Mesenchymal stem cell (in vitro differentiated cells and primary cell): ENCODE results near the gene SOX8.

Source experiments
- DNase-seq: peaks from one replicate; pipeline ENCODE4 v3.0.0-alpha.2; 2013
- H2AFZ ChIP-seq: one replicate; pipeline ENCODE4 v1.6.1; 2013; ENCODE audit warnings: low read depth, mild to moderate bottlenecking, control low read depth, inconsistent platforms, low read length, moderate library complexity
- H2AK5ac ChIP-seq: 2 replicates; pipeline ENCODE4 v1.6.1; 2013; ENCODE audit warnings: low read length, moderate library complexity, mild to moderate bottlenecking, inconsistent platforms; ENCODE audit not compliant: severe bottlenecking
- H2BK120ac ChIP-seq: one replicate; pipeline ENCODE4 v1.6.1; 2013; ENCODE audit warnings: low read depth, mild to moderate bottlenecking, inconsistent platforms, low read length, moderate library complexity
- H2BK12ac ChIP-seq, 2 experiments: one replicate each; pipeline ENCODE4 v1.6.1; 2013; ENCODE audit warnings: inconsistent platforms in 2 of 2, low read length in 2 of 2, mild to moderate bottlenecking in 2 of 2, moderate library complexity in 2 of 2, control low read depth in 1 of 2
- H2BK15ac ChIP-seq: one replicate; pipeline ENCODE4 v1.6.1; 2013; ENCODE audit warnings: mild to moderate bottlenecking, low read depth, inconsistent platforms; ENCODE audit not compliant: poor library complexity, severe bottlenecking
- H2BK5ac ChIP-seq: 2 replicates; pipeline ENCODE4 v1.6.1; 2013; ENCODE audit warnings: low read depth, mild to moderate bottlenecking, low read length, control low read depth, inconsistent platforms; ENCODE audit not compliant: poor library complexity, severe bottlenecking
- H3K14ac ChIP-seq, 2 experiments: one replicate each; pipeline ENCODE4 v1.6.1; 2013; ENCODE audit warnings: inconsistent platforms in 2 of 2, low read length in 2 of 2, control low read depth in 1 of 2, mild to moderate bottlenecking in 1 of 2, moderate library complexity in 1 of 2
- H3K18ac ChIP-seq, 2 experiments: one replicate each; pipeline ENCODE4 v1.6.1; 2013; ENCODE audit warnings: inconsistent platforms in 2 of 2, low read length in 2 of 2, control low read depth in 1 of 2, low read depth in 1 of 2, mild to moderate bottlenecking in 1 of 2
- H3K23ac ChIP-seq, 2 experiments: one replicate each; pipeline ENCODE4 v1.6.1; 2013; ENCODE audit warnings: inconsistent platforms in 2 of 2, low read length in 2 of 2, mild to moderate bottlenecking in 2 of 2, moderate library complexity in 2 of 2, control low read depth in 1 of 2
- H3K27ac ChIP-seq: 2 replicates; pipeline ENCODE4 v1.5.1; 2013; ENCODE audit warnings: mild to moderate bottlenecking, moderate library complexity, low read length, control low read depth, inconsistent platforms; ENCODE audit not compliant: poor library complexity, severe bottlenecking
- H3K27me3 ChIP-seq, 2 experiments: 2 replicates each; pipeline versions ENCODE4 v1.6.1 to v1.7.0; 2013; ENCODE audit warnings: low read length in 2 of 2, mild to moderate bottlenecking in 2 of 2, moderate library complexity in 2 of 2, control low read depth in 1 of 2, inconsistent platforms in 1 of 2; ENCODE audit not compliant: control insufficient read depth in 1 of 2, insufficient read depth in 1 of 2
- H3K36me3 ChIP-seq, 2 experiments: 2 replicates each; pipeline versions ENCODE4 v1.6.1 to v1.7.0; 2013; ENCODE audit warnings: low read length in 2 of 2, control low read depth in 1 of 2, inconsistent platforms in 1 of 2, low read depth in 1 of 2, mild to moderate bottlenecking in 1 of 2; ENCODE audit not compliant: insufficient read depth in 2 of 2, control insufficient read depth in 1 of 2
- H3K4ac ChIP-seq, 2 experiments: one replicate each; pipeline ENCODE4 v1.6.1; 2013; ENCODE audit warnings: inconsistent platforms in 2 of 2, low read length in 2 of 2, mild to moderate bottlenecking in 2 of 2, moderate library complexity in 2 of 2, control low read depth in 1 of 2, low read depth in 1 of 2
- H3K4me1 ChIP-seq: 2 replicates; pipeline ENCODE4 v1.6.1; 2013; ENCODE audit warnings: low read depth, low read length, control low read depth; ENCODE audit not compliant: control insufficient read depth, insufficient read depth
- H3K4me2 ChIP-seq: 2 replicates; pipeline ENCODE4 v1.6.1; 2013; ENCODE audit warnings: low read length, mild to moderate bottlenecking, inconsistent platforms; ENCODE audit not compliant: poor library complexity, severe bottlenecking
- H3K4me3 ChIP-seq, 2 experiments: 2 replicates each; pipeline versions ENCODE4 v1.5.1 to v1.7.0; 2013; ENCODE audit warnings: low read length in 2 of 2, mild to moderate bottlenecking in 2 of 2, control low read depth in 1 of 2, low read depth in 1 of 2; ENCODE audit not compliant: insufficient read depth in 1 of 2
- H3K79me1 ChIP-seq: replicated peaks from 2 replicates; pipeline ENCODE4 v1.6.1; 2013; ENCODE audit warnings: mild to moderate bottlenecking, control low read depth, low read length, inconsistent platforms; ENCODE audit not compliant: poor library complexity, severe bottlenecking
- H3K9ac ChIP-seq: 2 replicates; pipeline ENCODE4 v1.7.0; 2013; ENCODE audit warnings: mild to moderate bottlenecking, low read length, moderate library complexity
- H3K9me3 ChIP-seq: 2 replicates; pipeline ENCODE4 v1.7.0; 2013; ENCODE audit warnings: mild to moderate bottlenecking, low read length; ENCODE audit not compliant: control insufficient read depth
- H4K8ac ChIP-seq: one replicate; pipeline ENCODE4 v1.6.1; 2013; ENCODE audit warnings: inconsistent platforms, mild to moderate bottlenecking, low read length, moderate library complexity
- H4K91ac ChIP-seq: one replicate; pipeline ENCODE4 v1.6.1; 2013; ENCODE audit warnings: mild to moderate bottlenecking, low read length, inconsistent platforms
- WGBS: methylation state at CpG from one replicate; pipeline ENCODE4 v1.1.7; 2013; ENCODE audit warnings: mixed read lengths; 5-methylcytosine and 5-hydroxymethylcytosine counted together

SOX8 gene

GRCh38 chr16:1033128-1033679 is 51.6 kb downstream of the SOX8 start:
- Histone ChIP-seq H4K91ac (no peak overlapping the region), H3K36me3 (no peaks in the 10 kb centered on the region), H2BK5ac (no peak overlapping the region), H3K9ac (no peak overlapping the region), H3K9me3 (peaks cover 16% of the 10 kb centered on the region), H3K79me1 (no peaks in the 10 kb centered on the region), H3K23ac (no peak overlapping the region), H3K27ac (no peak overlapping the region), H2BK15ac (no peak overlapping the region), H2AFZ (no peak overlapping the region), H3K4me1 (peaks cover 7% of the 10 kb centered on the region), H2AK5ac (no peak overlapping the region), H4K8ac (no peak overlapping the region), H2BK12ac (no peak overlapping the region), H3K4me2 (no peak overlapping the region), H2BK120ac (no peak overlapping the region), H3K18ac (no peak overlapping the region), H3K27me3 (peaks cover 4 to 64% of the 10 kb centered on the region in 2 experiments), H3K4ac (no peak overlapping the region), H3K14ac (no peak overlapping the region), H3K4me3 (no peak overlapping the region)
- 91% methylated on average over 3 of the region's 3 CpGs for WGBS
- DNase-seq = no peak

GRCh38 chr16:1034230-1035065 is 52.9 kb downstream of the SOX8 start:
- 72% methylated on average over 5 of the region's 6 CpGs for WGBS
- no peak overlapping the region for H3K4me2 ChIP-seq
- no peak overlapping the region for H4K8ac ChIP-seq
- H2BK15ac ChIP-seq = no peak overlapping the region
- no peak overlapping the region for H3K18ac ChIP-seq
- no peak overlapping the region for H3K27ac ChIP-seq
- H3K4me3 ChIP-seq = no peak overlapping the region
- no peaks in the 10 kb centered on the region for H3K79me1 ChIP-seq
- H3K4me1 ChIP-seq = peaks cover 7% of the 10 kb centered on the region
- H3K9me3 ChIP-seq = peaks cover 16% of the 10 kb centered on the region
- H4K91ac ChIP-seq = no peak overlapping the region
- H2AK5ac ChIP-seq = no peak overlapping the region
- no peak overlapping the region for H2BK12ac ChIP-seq
- no peak for DNase-seq
- no peak overlapping the region for H2AFZ ChIP-seq
- no peak overlapping the region for H2BK5ac ChIP-seq
- H3K14ac ChIP-seq = no peak overlapping the region
- H3K23ac ChIP-seq = no peak overlapping the region
- no peaks in the 10 kb centered on the region for H3K36me3 ChIP-seq
- no peak overlapping the region for H3K9ac ChIP-seq
- H3K27me3 ChIP-seq = peaks cover 4 to 63% of the 10 kb centered on the region in 2 experiments
- no peak overlapping the region for H3K4ac ChIP-seq
- H2BK120ac ChIP-seq = no peak overlapping the region

GRCh38 chr16:1035066-1035415 is 53.5 kb downstream of the SOX8 start:
- DNase-seq = no peak
- no peak overlapping the region for H2AK5ac ChIP-seq
- no peak overlapping the region for H3K18ac ChIP-seq
- peaks cover 16% of the 10 kb centered on the region for H3K9me3 ChIP-seq
- no peaks in the 10 kb centered on the region for H3K79me1 ChIP-seq
- H2AFZ ChIP-seq = no peak overlapping the region
- no peak overlapping the region for H2BK120ac ChIP-seq
- peaks cover 4 to 58% of the 10 kb centered on the region in 2 experiments for H3K27me3 ChIP-seq
- 82% methylated on average over 7 of the region's 7 CpGs for whole genome bisulfite sequencing
- H4K91ac ChIP-seq = no peak overlapping the region
- no peak overlapping the region for H4K8ac ChIP-seq
- H3K9ac ChIP-seq = no peak overlapping the region
- no peak overlapping the region for H3K27ac ChIP-seq
- H3K4me3 ChIP-seq = no peak overlapping the region
- no peaks in the 10 kb centered on the region for H3K36me3 ChIP-seq
- H2BK5ac ChIP-seq = no peak overlapping the region
- no peak overlapping the region for H2BK12ac ChIP-seq
- no peak overlapping the region for H3K4me2 ChIP-seq
- H3K23ac ChIP-seq = no peak overlapping the region
- no peak overlapping the region for H2BK15ac ChIP-seq
- H3K4ac ChIP-seq = no peak overlapping the region
- H3K4me1 ChIP-seq = peaks cover 7% of the 10 kb centered on the region
- H3K14ac ChIP-seq = no peak overlapping the region

DNA sequence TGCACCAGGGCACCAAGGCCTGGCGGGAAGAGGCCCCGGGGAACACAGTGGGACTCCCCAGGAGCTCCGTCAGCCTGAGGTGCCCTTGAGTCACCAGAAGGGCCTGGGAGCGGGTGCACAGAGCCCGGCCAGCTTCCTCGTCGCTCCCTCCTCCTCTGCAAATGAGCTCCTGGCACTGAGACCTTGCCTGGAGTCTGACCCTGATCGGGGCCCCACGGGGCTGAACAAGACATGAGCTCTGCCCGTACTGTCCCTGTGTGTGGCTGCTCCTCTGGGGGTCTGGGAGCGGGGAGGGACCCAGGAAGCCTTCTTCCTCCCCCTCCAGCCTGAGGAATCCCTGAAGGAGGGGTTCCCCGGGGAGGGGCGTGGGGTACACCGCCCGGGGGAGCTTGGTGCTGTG is 54.6 kb downstream of the SOX8 start:
- no peak overlapping the region for H3K4me2 ChIP-seq
- DNase-seq = no peak
- H2AK5ac ChIP-seq = no peak overlapping the region
- H3K4me1 ChIP-seq = peaks cover 7% of the 10 kb centered on the region
- no peak overlapping the region for H3K4me3 ChIP-seq
- H3K14ac ChIP-seq = no peak overlapping the region
- no peak overlapping the region for H3K23ac ChIP-seq
- no peak overlapping the region for H2BK15ac ChIP-seq
- no peak overlapping the region for H4K91ac ChIP-seq
- no peak overlapping the region for H2BK120ac ChIP-seq
- no peak overlapping the region for H4K8ac ChIP-seq
- peaks cover 4 to 50% of the 10 kb centered on the region in 2 experiments for H3K27me3 ChIP-seq
- no peak overlapping the region for H3K18ac ChIP-seq
- 81% methylated on average over 11 of the region's 15 CpGs for WGBS
- H2BK5ac ChIP-seq = no peak overlapping the region
- no peak overlapping the region for H3K4ac ChIP-seq
- H2BK12ac ChIP-seq = no peak overlapping the region
- no peaks in the 10 kb centered on the region for H3K36me3 ChIP-seq
- H3K27ac ChIP-seq = no peak overlapping the region
- H2AFZ ChIP-seq = no peak overlapping the region
- H3K79me1 ChIP-seq = no peaks in the 10 kb centered on the region
- H3K9ac ChIP-seq = no peak overlapping the region
- peaks cover 16% of the 10 kb centered on the region for H3K9me3 ChIP-seq
